ENCODE data around the gene PAX3. TPM values are rescaled to one million over a fixed set of nuclear protein-coding genes. Genes with fewer than 3 reads are reported as not detected.

Gene PAX3
- total and polyA plus RNA-seq, 4 donors: not detected

GRCh38 chr2:222330910-222331309 lies 32.1 kb upstream of the PAX3 start (continued):
- TF ChIP-seq CTCF (IDR thresholded peaks at IDR 0.05; ENCODE audit: low read depth, low read length, missing input control) (no peak), YY1 (IDR thresholded peaks at IDR 0.05) (no peak), GABPA (IDR thresholded peaks at IDR 0.05 in 1 of 2, conservative IDR thresholded peaks at IDR 0.05 in 1 of 2) (no peak), RXRA (IDR thresholded peaks at IDR 0.05) (no peak), NR2F2 (IDR thresholded peaks at IDR 0.05) (no peak)

- Histone ChIP-seq H3K9me3 (ENCODE audit: control insufficient read depth in 4 of 4, low read length in 3 of 4) (no peaks in the 10 kb centered on the region), H3K36me3 (ENCODE audit: control insufficient read depth in 4 of 4, insufficient read depth in 3 of 4, low read depth in 1 of 4, low read length in 3 of 4) (no peaks in the 10 kb centered on the region), H3K4me3 (ENCODE audit: low read depth in 1 of 3, low read length in 3 of 3) (no peak overlapping the region), H3K27me3 (ENCODE audit: control insufficient read depth in 4 of 4, insufficient read depth in 4 of 4, low read length in 3 of 4) (peaks cover 3 to 12% (median 6%) of the 10 kb centered on the region in 4 donors), H3K4me1 (ENCODE audit: control insufficient read depth in 4 of 4, insufficient read depth in 4 of 4, low read length in 3 of 4) (peaks cover 11 to 26% (median 17%) of the 10 kb centered on the region in 4 donors), H3K9ac (ENCODE audit: low read depth in 1 of 2, low read length in 2 of 2) (no peak overlapping the region), H3K27ac (ENCODE audit: low read depth in 1 of 2, low read length in 2 of 2) (no peak overlapping the region)
- DNase-seq (ENCODE audit: low spot score): no peak
- TF ChIP-seq FOXA1 (IDR thresholded peaks at IDR 0.05): no peak
- no peak for TF ChIP-seq FOXA2 (IDR thresholded peaks at IDR 0.05)
- no peak for TF ChIP-seq SP1 (IDR thresholded peaks at IDR 0.05)
- TF ChIP-seq HNF4A (conservative IDR thresholded peaks at IDR 0.05): no peak
- TF ChIP-seq RXRA (IDR thresholded peaks at IDR 0.05): no peak
- TF ChIP-seq ZBTB33 (IDR thresholded peaks at IDR 0.05): no peak
- no peak for TF ChIP-seq ATF3 (IDR thresholded peaks at IDR 0.05)
- no peak for TF ChIP-seq NR2F2 (IDR thresholded peaks at IDR 0.05)
- TF ChIP-seq RAD21 (IDR thresholded peaks at IDR 0.05): no peak
- TF ChIP-seq HNF4G (IDR thresholded peaks at IDR 0.05): no peak
Measured at GRCh38 chr2:222322236-222322635, 23.4 kb upstream of the PAX3 start.

GRCh38 chr2:222320436-222321395 lies 21.9 kb upstream of the PAX3 start:
- Histone ChIP-seq H3K4me1 (ENCODE audit: control insufficient read depth in 4 of 4, insufficient read depth in 4 of 4, low read length in 3 of 4) (peaks cover 11 to 26% (median 17%) of the 10 kb centered on the region in 4 donors), H3K9me3 (ENCODE audit: control insufficient read depth in 4 of 4, low read length in 3 of 4) (no peaks in the 10 kb centered on the region), H3K4me3 (ENCODE audit: low read depth in 1 of 3, low read length in 3 of 3) (peak overlapping the region in 1 of 3 donors; percentile 48), H3K36me3 (ENCODE audit: control insufficient read depth in 4 of 4, insufficient read depth in 3 of 4, low read depth in 1 of 4, low read length in 3 of 4) (no peaks in the 10 kb centered on the region), H3K27me3 (ENCODE audit: control insufficient read depth in 4 of 4, insufficient read depth in 4 of 4, low read length in 3 of 4) (peaks cover 3 to 13% (median 6%) of the 10 kb centered on the region in 4 donors), H3K27ac (ENCODE audit: low read depth in 1 of 2, low read length in 2 of 2) (no peak overlapping the region), H3K9ac (ENCODE audit: low read depth in 1 of 2, low read length in 2 of 2) (no peak overlapping the region)
- peak; percentile 31 for DNase-seq (ENCODE audit: low spot score)
- WGBS: 15% methylated on average over 38 of the region's 38 CpGs
- no peak for TF ChIP-seq ATF3 (IDR thresholded peaks at IDR 0.05)
- TF ChIP-seq HNF4G (IDR thresholded peaks at IDR 0.05): no peak
- TF ChIP-seq RXRA (IDR thresholded peaks at IDR 0.05): no peak
- TF ChIP-seq FOXA1 (IDR thresholded peaks at IDR 0.05): no peak
- TF ChIP-seq FOXA2 (IDR thresholded peaks at IDR 0.05): no peak
- no peak for TF ChIP-seq CTCF (IDR thresholded peaks at IDR 0.05; ENCODE audit: low read depth, low read length, missing input control)
- no peak for TF ChIP-seq REST (IDR thresholded peaks at IDR 0.05)
- no peak for TF ChIP-seq HNF4A (conservative IDR thresholded peaks at IDR 0.05)
- TF ChIP-seq ZBTB33 (IDR thresholded peaks at IDR 0.05): no peak
